GM21717 (cell line): ENCODE measurements around the gene CDKN2B-AS1.

Experiments
- ATAC-seq: cut with Tn5 transposase; IDR thresholded peaks from one replicate; pipeline ENCODE4 v1.9.1; 2021; ENCODE audit warnings: mild to moderate bottlenecking, moderate library complexity; ENCODE audit not compliant: unreplicated experiment

CDKN2B-AS1 gene

DNA sequence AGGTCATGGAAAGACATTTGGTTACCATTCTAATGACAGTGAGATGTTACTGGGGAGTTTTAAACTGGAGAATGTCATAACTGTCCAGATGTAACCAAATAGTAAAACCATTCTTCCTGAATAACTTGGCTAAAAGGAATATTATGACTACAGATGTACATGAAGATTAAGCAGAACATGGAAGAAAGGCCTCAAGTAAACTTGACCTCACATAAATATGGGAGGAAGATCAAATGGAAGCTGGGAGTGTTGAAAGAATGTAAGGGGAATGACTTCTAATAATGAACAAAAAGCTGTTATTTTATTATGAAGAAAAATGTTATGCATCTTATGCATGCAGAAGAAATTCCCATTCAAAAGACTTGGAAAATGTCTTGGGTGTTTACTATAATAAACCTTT lies 122.2 kb downstream of the CDKN2B-AS1 start:
- no peak for ATAC-seq

DNA sequence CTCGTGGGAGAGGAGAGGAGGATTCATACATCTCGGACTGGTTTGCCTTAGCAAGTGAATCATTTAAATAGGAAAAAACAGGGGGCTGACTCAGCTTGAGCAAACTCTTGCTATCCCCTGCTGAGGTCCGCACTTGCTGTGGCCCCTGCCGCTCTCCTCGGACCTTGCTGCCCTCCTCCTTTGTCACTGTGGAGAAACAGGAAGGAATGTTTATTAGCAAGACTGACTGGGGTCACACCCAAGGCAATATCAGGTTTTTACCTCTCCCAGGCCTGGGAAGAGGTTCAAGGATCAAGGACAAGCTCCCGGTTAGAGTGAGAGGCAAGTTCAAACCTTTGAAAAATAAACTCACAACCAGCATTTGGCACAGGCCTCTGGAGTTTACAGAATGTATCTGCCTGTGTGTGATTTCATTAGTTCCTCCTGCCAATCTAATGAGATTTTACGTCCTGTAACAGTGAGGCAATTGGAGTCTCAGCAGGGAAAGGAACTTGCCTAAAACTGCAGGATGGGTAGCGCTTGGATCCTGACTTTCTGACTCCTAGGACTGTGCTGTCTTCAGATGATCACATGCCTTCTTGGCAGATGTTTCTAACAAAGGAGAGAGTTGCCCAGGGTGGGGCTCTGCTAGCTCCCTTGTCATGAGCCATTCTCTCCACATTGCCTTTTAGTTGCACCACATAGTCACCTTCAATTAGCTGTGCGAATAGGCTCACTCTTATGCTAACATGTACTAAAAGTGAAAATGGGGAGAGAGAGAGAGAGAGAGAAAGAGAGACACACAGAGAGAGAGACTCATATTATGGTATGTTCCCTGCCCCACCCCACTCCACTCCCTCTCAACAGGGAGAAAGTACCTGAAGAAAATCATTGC lies 123.2 kb downstream of the CDKN2B-AS1 start:
- no peak for ATAC-seq

DNA sequence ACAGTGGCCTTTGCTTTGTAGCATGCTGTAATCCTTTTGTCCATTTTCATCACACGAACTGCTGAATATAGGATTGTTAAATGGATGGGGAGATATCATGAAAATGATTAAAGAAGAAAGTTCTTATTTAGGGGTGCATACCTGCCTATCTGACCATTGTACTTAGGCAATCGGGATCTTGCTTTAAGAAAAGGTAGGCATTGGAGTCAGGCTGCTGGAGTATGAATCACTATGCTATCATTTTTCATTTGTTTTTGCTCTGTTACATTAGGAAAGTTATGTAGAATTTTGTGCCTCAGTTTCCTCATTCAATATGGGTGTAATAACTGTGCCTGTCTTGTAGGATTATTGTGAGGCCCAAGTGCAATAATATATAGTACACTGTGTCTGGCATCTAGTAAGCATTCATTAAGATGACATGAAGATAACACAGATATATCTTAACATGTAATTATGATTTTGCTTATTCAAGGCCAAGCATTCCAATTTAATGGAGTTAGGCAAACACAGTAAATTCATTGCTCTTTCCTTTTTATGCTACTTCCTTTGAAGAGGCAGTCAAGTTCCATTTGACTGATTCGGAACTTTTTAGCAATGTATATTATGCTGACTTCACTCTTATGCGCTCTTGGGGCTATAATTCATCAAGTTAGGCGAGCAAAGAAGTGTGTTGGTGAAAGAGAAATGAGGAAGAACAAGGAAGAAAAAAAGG lies 124.4 kb downstream of the CDKN2B-AS1 start:
- no peak for ATAC-seq

DNA sequence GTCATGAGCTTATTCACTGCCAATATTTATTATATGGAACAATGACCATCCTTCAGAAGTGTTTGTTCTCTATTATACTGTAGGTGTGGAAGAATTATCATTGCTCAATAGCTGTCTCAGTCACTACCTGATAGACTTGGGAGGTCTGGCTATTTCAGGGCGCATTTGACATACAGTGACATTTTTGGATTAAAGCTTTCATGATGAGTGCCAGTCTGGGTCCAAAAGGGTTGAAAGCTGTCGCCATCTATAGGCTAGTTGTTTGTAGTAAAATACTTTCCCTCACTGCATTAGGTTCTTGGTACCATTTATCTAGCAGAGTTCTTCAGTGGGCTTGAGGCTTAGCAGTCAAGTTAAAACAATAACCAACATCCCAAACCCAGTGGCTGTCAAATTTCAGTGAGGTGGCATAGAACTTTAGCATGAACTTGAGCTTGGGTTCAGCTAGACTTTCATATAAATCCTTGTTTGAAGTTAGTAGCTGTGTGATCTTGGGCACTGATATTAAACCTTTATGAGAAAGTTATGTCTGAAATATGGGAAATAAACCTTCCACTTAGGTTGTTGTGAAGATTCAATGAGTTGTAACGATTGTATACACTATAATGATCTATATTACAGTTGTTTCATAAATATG lies 125.0 kb downstream of the CDKN2B-AS1 start:
- ATAC-seq: peak; percentile 50

DNA sequence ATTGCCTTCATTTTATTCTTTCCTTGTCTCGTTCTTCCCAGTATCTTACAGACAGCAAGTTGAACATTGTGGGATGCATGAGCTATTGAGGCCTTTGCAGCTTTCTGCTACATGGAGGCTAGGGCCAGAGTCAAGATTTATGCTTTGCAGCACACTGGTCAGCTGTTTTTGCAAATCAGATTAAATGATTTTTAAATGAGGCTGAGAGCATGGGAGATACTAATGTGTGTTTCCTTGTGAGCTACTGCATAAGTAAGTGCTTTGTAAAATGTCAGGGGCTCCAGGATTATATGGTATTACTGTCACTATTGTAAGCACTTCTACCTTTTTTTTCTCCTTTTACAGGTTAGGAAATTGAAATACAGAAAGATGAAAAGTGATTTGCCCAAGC lies 125.6 kb downstream of the CDKN2B-AS1 start:
- no peak for ATAC-seq

DNA sequence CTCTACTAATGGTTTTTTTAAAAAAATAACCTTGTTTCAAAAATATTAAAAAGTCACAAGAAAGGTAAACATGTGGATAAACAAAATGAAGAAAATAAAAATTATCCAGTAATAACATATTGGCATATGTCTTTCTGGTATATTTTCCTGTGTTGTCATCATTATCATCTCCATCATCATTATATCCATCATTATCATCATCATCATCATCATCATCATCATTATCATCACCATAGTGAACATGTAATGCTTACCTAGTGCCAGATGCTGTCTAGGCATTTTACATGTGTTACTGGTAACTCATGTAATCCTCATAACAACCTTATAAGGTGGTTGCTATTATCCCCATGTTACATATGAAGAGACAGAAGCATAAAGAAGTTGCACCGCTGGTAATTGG lies 126.0 kb downstream of the CDKN2B-AS1 start:
- ATAC-seq: no peak

DNA sequence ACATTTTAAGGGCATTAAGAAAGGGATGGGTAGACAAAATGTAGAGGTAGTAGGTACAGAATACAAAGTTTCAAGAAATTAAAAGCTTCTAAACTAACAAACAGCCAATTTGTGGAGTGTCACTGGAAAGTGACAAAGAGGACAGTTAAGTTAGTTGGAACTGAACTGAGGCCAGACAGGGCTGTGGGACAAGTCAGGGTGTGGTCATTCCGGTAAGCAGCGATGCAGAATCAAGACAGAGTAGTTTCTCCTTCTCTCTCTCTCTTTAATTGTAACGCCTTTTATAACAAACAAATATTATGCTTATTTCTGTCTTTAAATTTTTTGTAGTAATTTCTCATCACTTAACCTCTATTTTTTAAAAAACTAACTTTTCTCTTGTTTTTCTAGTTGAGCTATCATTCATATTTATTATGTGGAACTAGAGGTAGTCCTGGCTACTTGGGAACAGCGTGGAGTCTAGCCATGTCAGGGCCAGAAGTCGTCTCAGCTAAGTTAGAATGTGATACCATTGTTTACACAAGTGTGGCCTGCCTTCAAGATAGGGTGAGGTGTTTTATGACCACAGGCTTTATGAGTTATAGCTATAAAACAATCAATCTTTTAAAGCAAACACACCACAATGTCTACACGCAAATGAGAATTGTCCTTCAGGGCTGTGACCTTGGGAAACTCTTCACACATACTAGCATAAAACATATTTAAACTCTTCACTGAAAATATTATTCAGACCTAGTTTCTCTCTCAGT lies 129.8 kb downstream of the CDKN2B-AS1 start:
- ATAC-seq: no peak

DNA sequence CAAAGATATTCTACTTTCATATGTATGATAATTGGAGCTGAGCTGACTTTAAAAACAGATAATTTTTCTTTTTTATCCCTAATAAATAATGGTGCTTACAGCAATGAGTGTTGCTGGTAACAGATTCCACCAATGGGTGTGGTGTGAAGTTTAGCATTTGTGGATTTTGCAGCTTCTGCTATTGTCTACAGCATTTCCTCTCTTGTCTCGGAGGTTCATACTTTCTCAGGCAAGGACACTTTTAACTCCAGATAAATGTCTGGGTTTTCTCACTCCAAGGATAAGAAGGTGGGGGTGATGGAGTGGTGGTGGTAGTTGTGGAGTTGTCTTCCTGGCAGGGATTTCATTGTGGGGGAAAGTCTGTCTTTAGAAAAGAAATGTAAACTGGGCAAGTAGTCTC lies 134.5 kb downstream of the CDKN2B-AS1 start:
- ATAC-seq: no peak

DNA sequence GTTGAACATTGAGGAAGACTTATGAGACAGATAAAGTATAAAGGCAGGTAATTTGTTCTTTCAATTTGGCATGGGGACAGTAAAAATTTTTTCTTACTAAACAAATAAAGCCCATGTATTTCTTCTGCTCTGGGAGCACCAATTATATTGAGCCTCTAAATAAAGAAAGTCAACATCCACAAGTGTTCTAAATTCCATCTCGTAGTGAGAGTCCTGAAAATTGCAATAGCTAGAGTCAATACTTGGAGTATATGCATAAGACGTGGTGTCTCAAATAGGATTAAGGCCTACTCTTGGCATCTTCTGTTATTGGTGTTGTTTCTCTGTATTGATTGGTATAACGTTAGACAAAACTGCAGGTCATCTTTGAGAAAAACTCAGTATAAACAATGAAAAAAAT lies 135.0 kb downstream of the CDKN2B-AS1 start:
- ATAC-seq: no peak

DNA sequence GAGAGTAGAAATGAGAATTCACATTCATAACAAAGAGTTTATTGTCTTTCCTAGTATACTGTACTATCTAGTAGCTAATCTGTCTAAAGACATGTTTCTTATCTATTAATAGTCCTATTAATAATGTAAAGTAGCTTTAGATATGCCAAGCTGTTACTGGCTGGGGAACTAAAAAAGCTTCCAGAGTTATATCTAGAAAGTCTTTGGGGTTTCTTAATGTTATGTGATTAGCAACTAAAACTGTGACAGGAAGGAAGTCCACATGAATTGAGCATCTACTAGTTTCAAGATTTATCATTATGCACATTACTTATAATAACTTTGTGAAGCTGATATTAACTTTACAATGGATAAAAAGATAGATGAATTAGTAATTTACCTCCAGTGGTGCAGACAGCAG lies 137.2 kb downstream of the CDKN2B-AS1 start:
- no peak for ATAC-seq

DNA sequence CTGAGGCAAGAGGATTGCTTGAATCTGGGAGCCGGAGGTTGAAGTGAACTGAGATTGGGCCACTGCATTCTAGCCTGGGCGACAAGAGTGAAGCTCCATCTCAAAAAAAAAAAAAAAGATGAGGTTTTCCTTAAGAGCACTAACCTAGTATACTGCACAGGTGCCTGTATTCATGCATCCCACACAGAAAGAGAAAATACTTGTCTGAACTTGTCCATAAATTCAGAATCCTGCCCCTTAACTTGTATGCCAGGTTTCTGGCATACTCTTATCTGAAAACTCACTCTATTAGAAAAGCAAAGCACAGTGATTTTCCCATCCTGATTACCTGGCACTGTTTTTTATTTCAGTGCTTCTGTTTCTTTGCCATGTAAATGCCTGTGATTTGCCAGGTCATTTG lies 139.8 kb downstream of the CDKN2B-AS1 start:
- no peak for ATAC-seq

DNA sequence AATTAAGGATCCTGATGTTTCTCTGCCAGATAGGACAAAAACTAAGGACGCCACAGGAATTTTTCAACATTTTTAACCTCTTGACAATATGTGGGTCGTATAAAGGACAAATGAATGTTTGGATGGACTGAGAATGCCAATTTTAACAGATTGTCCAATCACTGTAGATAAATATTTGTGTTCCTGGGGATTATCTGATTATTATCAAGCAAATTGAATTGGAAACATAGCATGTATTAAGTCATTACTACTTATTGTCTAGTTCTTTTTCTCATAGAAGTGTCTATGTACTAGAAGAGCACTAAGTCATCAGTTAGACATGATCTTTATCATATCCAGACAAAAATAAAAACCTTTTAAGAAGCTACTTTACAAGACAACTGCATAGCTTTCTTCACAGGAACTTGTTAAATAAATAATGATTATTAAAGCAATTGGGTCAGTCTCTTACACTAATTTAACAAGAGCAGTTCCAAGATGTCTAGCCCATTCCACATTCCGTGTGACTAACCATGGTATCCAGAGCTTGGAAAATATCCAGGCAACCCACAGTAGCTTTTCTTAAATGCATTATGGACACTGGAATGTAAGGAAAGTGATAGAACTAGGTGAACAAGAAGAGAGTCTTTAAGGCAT lies 142.0 kb downstream of the CDKN2B-AS1 start:
- ATAC-seq: no peak

DNA sequence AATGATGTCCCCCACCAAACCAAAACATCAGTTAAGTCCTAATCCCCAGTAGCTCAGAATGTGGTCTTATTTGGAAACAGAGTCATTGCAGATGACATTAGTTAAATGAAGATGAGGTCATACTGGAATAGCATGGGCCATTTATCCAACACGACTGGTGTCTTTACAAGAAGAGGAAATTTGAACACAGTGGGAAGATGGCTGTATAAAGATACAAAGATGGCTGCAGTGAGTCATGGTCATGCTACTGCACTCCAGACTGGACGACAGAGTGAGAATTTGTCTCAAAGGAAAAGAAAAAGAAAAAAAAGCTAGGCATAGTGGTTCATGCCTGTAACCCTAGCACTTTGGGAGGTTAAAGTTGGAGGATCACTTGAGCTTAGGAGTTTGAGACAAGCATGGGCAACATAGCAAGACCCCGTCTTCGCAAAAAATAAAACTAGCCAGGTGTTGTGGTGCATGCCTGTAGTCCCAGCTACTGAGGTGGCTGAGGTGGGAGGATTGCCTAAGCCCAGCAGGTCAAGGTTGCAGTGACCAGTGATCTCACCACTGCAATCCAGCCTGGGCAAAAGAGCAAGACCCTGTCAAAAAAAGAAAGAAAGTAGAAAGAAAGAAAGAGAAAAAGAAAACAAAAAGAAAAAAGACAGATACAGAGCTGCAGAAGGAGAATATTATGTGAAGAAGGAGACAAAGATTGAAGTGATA lies 144.5 kb downstream of the CDKN2B-AS1 start:
- ATAC-seq: no peak

DNA sequence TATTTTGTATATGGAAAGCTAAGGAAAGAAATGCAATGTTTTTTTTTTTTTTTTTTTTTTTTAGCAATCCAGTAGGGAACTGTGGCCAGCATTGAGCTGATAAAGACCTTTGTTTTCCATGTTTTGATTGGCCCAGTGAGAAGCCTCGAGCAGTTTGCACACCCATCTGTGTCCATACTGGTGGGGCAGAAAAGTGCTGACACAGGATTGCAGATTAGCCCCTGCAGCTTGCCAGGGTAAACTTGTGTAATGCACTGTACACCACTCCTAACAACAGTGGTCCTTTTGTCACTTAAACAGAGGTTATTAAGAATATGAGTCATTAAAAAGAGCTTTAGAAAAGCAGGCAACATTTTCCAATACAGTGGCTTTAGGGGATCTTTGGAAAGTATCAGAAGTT lies 147.3 kb downstream of the CDKN2B-AS1 start:
- no peak for ATAC-seq

DNA sequence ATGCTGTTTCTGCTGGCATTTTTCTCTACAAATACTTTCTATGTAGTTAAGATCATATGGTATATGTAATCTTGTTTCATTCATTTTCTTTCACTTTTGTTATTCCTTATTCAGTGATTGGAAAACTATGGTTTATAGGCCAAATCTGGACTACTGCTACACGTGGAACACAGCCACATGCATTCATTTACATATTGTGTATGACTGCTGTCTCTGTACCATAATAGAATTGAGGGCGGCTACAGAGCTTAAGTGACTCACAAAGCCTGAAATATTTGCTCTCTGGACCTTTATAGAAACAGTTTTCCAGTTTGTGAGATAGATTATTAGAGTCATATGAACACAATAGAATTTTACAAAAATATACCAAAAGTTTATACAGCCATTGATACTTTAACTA lies 148.1 kb downstream of the CDKN2B-AS1 start:
- ATAC-seq: no peak

DNA sequence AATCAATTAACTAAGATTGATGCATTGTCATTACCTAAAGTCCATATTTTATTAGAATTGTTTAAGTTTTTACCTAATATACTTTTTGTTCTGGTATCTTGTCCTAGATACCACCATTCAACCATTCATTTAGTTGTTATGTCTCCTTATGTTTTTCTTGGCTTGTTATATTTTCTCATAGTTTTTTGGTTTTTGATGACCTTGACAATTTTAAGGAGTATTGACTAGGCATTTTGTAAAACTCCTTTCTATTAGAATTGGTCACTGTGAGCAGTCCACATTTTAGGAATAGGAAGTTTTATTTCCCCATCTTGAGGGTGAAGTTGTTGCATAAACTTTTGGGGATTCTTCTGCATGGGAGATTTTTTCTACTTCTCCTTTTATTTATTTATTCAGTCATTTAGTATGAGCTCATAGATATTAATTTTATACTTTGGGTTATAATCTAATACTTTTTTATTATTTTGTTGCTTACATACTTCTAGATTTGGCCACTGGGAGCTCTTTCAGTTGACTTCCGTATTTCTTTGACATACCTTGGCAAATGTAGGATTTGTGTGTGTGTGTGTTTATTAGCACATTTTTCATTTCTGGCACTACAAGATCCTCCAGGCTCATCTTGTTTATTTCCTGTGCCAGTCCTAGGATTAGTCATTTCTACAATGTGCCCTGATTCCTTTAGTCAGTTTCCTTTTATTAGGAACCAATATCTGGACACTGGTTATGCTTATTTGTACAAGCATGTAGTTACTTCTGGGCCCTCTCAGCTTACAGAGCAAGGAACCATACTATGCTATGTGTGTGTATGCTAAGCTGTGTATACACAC lies 149.4 kb downstream of the CDKN2B-AS1 start:
- ATAC-seq: no peak

DNA sequence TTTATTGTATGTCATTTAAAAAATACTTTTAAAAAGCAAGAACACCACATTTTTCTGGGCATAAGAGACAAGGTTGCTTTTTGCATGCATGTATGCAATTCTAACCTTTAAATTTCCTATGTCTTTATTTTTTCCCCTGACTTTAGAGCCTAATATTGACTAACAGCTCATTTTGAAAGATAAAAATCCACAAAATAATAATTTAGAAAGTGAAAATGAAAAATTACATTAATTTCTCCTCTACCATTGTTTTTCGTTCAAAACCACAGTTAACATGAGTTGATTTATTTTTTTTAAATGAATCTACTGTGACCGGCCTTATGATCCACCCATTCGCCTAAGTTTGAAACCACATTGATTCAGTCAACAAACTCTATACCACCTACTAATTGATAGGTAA lies 152.0 kb downstream of the CDKN2B-AS1 start:
- ATAC-seq: no peak

DNA sequence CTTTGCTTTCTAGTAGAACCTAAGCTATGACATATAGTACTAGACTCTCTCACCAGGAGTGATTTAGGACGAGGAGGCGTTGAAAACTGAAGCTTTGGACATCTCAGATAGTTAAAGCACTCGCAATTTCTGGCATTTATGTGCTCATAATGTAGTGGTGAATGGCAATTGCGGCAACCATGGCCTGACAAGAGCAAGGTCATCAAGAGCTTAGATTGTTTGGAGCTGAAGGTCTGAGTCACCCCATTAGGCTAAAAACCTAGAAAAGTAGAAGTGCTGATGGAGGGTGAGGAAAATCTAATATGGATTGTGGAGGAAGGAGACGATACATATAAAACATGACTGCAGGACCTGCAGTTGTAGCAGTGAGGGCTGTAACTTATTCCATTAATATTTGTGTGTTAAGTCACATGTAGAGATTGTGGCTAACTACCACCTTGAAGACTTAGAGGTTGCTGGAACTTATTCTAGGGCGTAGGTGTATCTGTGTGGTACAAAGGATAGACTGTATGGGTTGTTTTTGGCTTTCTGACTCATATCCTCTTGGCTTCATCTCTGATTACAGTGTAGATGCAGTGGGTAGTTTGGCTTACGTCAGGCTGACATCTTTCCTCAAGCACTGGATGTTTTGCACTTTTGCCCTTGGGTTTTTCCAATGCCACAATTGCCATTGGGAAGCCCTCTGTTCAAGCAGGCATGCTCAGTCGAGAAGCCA lies 153.4 kb downstream of the CDKN2B-AS1 start:
- ATAC-seq: no peak

DNA sequence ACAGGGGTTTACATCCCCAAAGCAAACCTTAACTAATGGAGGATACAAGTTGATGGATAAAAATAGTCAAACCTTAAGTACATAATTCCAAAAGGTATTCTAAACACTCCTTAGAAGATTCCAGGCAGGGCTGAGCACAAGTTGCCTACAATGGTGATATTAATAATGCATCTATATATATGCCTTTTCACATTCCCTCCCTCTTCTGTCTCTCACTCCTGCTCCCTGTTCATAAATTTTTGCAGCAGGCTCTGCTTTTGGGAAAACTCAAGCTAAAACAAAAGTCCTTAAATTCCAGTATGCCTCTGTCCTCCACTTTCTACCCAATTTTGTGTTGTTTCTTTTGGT lies 153.9 kb downstream of the CDKN2B-AS1 start:
- no peak for ATAC-seq
